OCI-LY7 (cell line): ENCODE data around the gene CFAP92. TPM values are rescaled to one million over a fixed set of nuclear protein-coding genes. Genes with fewer than 3 reads are reported as not detected.
A peak's percentile ranks its signal among the peaks of the same experiment; 100 is the strongest.

Experiments used
- BruUV-seq: library from RNA; stranded (reverse); fragments of 400-500 nt; replicated peaks from 2 replicates; lab custom pipeline; 2021; lab: Mats Ljungman, UMichigan
- CTCF ChIA-PET: fragments of 300-600 bp; sonication (Branson Sonifier 250); formaldehyde crosslinking; loops from one replicate; lab custom pipeline; 2022; ENCODE audit warnings: antibody characterized with exemption; ENCODE audit not compliant: unreplicated experiment; lab: Charles Lee
- POLR2A ChIA-PET: fragments of 300-600 bp; sonication (Branson Sonifier 250); formaldehyde crosslinking; loops from one replicate; lab custom pipeline; 2022; ENCODE audit warnings: antibody characterized with exemption; lab: Charles Lee
- DNase-seq: peaks from one replicate; pipeline ENCODE4 v3.0.0-alpha.2; 2015; ENCODE audit warnings: low spot score
- H2AFZ ChIP-seq: fragments of 200-600 bp; sonication (generic), shearing (Covaris generic); 2 replicates; pipeline ENCODE4 v1.6.1; 2014; ENCODE audit warnings: mild to moderate bottlenecking, antibody characterized with exemption, low read length, moderate library complexity
- H3K27ac ChIP-seq: fragments of 200-600 bp; sonication (generic); 2 replicates; pipeline ENCODE4 v1.5.1; 2014; ENCODE audit warnings: mixed run types, low read depth, mild to moderate bottlenecking, moderate library complexity, low read length, inconsistent platforms; ENCODE audit not compliant: poor library complexity, severe bottlenecking
- H3K36me3 ChIP-seq: fragments of 200-600 bp; sonication (generic); 2 replicates; pipeline ENCODE4 v1.6.1; 2014; ENCODE audit warnings: mild to moderate bottlenecking, antibody characterized with exemption, low read length, moderate library complexity, mixed read lengths; ENCODE audit not compliant: insufficient read depth
- H3K4me1 ChIP-seq: fragments of 200-600 bp; sonication (generic); 2 replicates; pipeline ENCODE4 v1.5.1; 2014; ENCODE audit warnings: mild to moderate bottlenecking, low read length; ENCODE audit not compliant: insufficient read depth, poor library complexity, severe bottlenecking
- H3K4me2 ChIP-seq: fragments of 200-600 bp; sonication (generic); 2 replicates; pipeline ENCODE4 v1.6.1; 2014; ENCODE audit warnings: mild to moderate bottlenecking, low read length
- H3K4me3 ChIP-seq: fragments of 200-600 bp; sonication (generic); 2 replicates; pipeline ENCODE4 v1.5.1; 2014; ENCODE audit warnings: mild to moderate bottlenecking, low read depth, low read length; ENCODE audit not compliant: poor library complexity, severe bottlenecking
- H3K79me2 ChIP-seq: fragments of 200-600 bp; sonication (generic); 2 replicates; pipeline ENCODE4 v1.6.1; 2016; ENCODE audit warnings: low read depth, mild to moderate bottlenecking, low read length, moderate library complexity, mixed read lengths; ENCODE audit not compliant: insufficient read depth
- H3K9me2 ChIP-seq: fragments of 200-600 bp; sonication (generic); 2 replicates; pipeline ENCODE4 v1.6.1; 2016; ENCODE audit warnings: mild to moderate bottlenecking, low read length, mixed read lengths; ENCODE audit not compliant: insufficient read depth
- H3K9me3 ChIP-seq: fragments of 200-600 bp; sonication (generic); 2 replicates; pipeline ENCODE4 v1.6.1; 2014; ENCODE audit warnings: mild to moderate bottlenecking, mixed run types, low read length, mixed read lengths
- H4K20me1 ChIP-seq: fragments of 200-600 bp; sonication (generic); 2 replicates; pipeline ENCODE4 v1.6.1; 2014; ENCODE audit warnings: mild to moderate bottlenecking, antibody characterized with exemption, low read length, moderate library complexity, mixed read lengths; ENCODE audit not compliant: insufficient read depth
- CTCF ChIP-seq: fragments of 200-600 bp; sonication (generic); conservative IDR thresholded peaks from 2 replicates; pipeline ENCODE4 v1.5.1; 2014; ENCODE audit warnings: mild to moderate bottlenecking, antibody characterized with exemption, low read length, moderate library complexity, mixed read lengths
- EZH2phosphoT487 ChIP-seq: fragments of 200-600 bp; sonication (generic); IDR thresholded peaks from 2 replicates; pipeline ENCODE4 v1.6.1; 2018; ENCODE audit warnings: low read depth, borderline replicate concordance, mild to moderate bottlenecking, mixed run types, antibody characterized with exemption, low read length, moderate library complexity, mixed read lengths
- intact Hi-C: fragments of 100-400 bp; cut with micrococcal nuclease; formaldehyde crosslinking; loops from one replicate; pipeline ENCODE4 v1.10.0; 2022; ENCODE audit not compliant: unreplicated experiment
- total RNA-seq, 2 experiments: library from RNA; depleted of rRNA in 1 of 2; stranded (reverse); fragments of >200 nt in 1 of 2; shearing (Covaris generic) in 1 of 2; gene quantifications; 2 replicates each; pipeline ENCODE4 v1.2.3, GENCODE V29; 2014 to 2022

The CFAP92 gene
- total RNA-seq, 2 experiments from 2014 or later: 0.08 to 0.66 TPM

GRCh38 chr3:128878011-128878457 is 115.8 kb downstream of the CFAP92 start:
- Histone ChIP-seq H4K20me1 (no peaks in the 10 kb centered on the region), H3K27ac (no peak overlapping the region), H3K4me3 (peak overlapping the region; percentile 90), H3K79me2 (peaks cover 51% of the 10 kb centered on the region), H3K4me2 (peak overlapping the region; percentile 83), H3K4me1 (peaks cover 25% of the 10 kb centered on the region), H2AFZ (no peak overlapping the region; the same call in 1 of the 2 replicates), H3K36me3 (peaks cover 24% of the 10 kb centered on the region), H3K9me2 (no peaks in the 10 kb centered on the region), H3K9me3 (no peaks in the 10 kb centered on the region)
- intact Hi-C loops: loop anchor here (5.0 kb wide), 3 partner anchors 196 to 369 kb away; partner anchors contain the start of gene COPG1
- TF ChIP-seq CTCF: no peak
- no peak for TF ChIP-seq EZH2phosphoT487
- ChIA-PET CTCF (no interaction called here), POLR2A (interaction anchor here (0.8 to 2.0 kb wide), 7 partner anchors 11 to 371 kb away, joined by 3 to 6 read pairs (median 4); partner anchors contain the start of gene COPG1)
- BruUV-seq: no TSS peak
- DNase-seq: no peak

GRCh38 chr3:128875556-128876120 is 118.2 kb downstream of the CFAP92 start:
- Histone ChIP-seq H3K4me2 (no peak overlapping the region), H3K36me3 (peaks cover 4% of the 10 kb centered on the region), H3K4me1 (peaks cover 17% of the 10 kb centered on the region), H3K79me2 (peaks cover 27% of the 10 kb centered on the region), H3K4me3 (no peak overlapping the region), H3K9me2 (no peaks in the 10 kb centered on the region), H3K27ac (no peak overlapping the region), H3K9me3 (no peaks in the 10 kb centered on the region), H2AFZ (no peak overlapping the region), H4K20me1 (no peaks in the 10 kb centered on the region)
- TF ChIP-seq CTCF: peak; percentile 74
- TF ChIP-seq EZH2phosphoT487: no peak
- CTCF ChIA-PET: no interaction called here
- intact Hi-C loops: loop anchor here (5.0 kb wide), 3 partner anchors 193 to 372 kb away; partner anchors contain the start of gene COPG1
- peak; percentile 54 for DNase-seq
- BruUV-seq: no TSS peak
- POLR2A ChIA-PET: interaction anchor here (0.6 to 1.0 kb wide), 4 partner anchors 22 to 152 kb away, joined by 3 read pairs; no protein-coding TSS in a partner anchor
